Gastrocnemius medialis (tissue), 4 donors: ENCODE measurements around the gene STX10.

Experiments used
- POLR2A ChIP-seq, 2 donors: fragments of 450-650 bp; IDR thresholded peaks; one replicate each; pipeline ENCODE4 v1.6.1; 2017; ENCODE audit warnings: antibody characterized with exemption in 2 of 2, mild to moderate bottlenecking in 2 of 2, moderate library complexity in 2 of 2
- TF ChIP-seq, protein P1 (sequence below), 5 experiments: fragments of 450-650 bp in 3 of 5; fragments of 200-600 bp in 2 of 5; sonication (generic) in 2 of 5; IDR thresholded peaks in 4 of 5; conservative IDR thresholded peaks in 1 of 5; 1 replicate in 4 of 5; 2 replicates in 1 of 5; pipeline ENCODE4 v1.5.1; 2016 to 2019; ENCODE audit warnings: antibody characterized with exemption in 5 of 5, mild to moderate bottlenecking in 3 of 5, moderate library complexity in 3 of 5

- TF ChIP-seq, protein P1, sequence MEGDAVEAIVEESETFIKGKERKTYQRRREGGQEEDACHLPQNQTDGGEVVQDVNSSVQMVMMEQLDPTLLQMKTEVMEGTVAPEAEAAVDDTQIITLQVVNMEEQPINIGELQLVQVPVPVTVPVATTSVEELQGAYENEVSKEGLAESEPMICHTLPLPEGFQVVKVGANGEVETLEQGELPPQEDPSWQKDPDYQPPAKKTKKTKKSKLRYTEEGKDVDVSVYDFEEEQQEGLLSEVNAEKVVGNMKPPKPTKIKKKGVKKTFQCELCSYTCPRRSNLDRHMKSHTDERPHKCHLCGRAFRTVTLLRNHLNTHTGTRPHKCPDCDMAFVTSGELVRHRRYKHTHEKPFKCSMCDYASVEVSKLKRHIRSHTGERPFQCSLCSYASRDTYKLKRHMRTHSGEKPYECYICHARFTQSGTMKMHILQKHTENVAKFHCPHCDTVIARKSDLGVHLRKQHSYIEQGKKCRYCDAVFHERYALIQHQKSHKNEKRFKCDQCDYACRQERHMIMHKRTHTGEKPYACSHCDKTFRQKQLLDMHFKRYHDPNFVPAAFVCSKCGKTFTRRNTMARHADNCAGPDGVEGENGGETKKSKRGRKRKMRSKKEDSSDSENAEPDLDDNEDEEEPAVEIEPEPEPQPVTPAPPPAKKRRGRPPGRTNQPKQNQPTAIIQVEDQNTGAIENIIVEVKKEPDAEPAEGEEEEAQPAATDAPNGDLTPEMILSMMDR (IDR thresholded peaks at IDR 0.05 in 4 of 5, conservative IDR thresholded peaks at IDR 0.05 in 1 of 5) = no peak
- TF ChIP-seq POLR2A (IDR thresholded peaks at IDR 0.05) = no peak
Observed at GRCh38 chr19:13152356-13152973, 2.3 kb upstream of the STX10 start.
